Measurements from ENCODE around the gene SCAMP5. TPM values are rescaled to one million over a fixed set of nuclear protein-coding genes. Genes with fewer than 3 reads are reported as not detected.
A peak's percentile ranks its signal among the peaks of the same experiment; 100 is the strongest.

SCAMP5 gene
- total RNA-seq, 4 donors from 2014 or later, result 11.3 to 24.8 (median 15.8) TPM; not detected in 1

GRCh38 chr15:75042730-75043508, 47.6 kb downstream of the SCAMP5 start:
- in situ Hi-C loops (cut with MboI; ENCODE audit: low pct_ligation_motif_present in 1 of 4, low pct_unique_long_range_greater_than_20kb in 1 of 4, low sequenced_read_pairs in 3 of 4) (no loop called here), intact Hi-C loops (cut with DNase I; ENCODE audit: low total_unique reads) (no loop called here)
- H3K36me3 ChIP-seq, result no peaks in the 10 kb centered on the region
- peak; percentile 70 for TF ChIP-seq EP300 (IDR thresholded peaks at IDR 0.05; ENCODE audit: low read depth)
- peak; percentile 58 for TF ChIP-seq POLR2A (IDR thresholded peaks at IDR 0.05)
- TF ChIP-seq, protein P1, sequence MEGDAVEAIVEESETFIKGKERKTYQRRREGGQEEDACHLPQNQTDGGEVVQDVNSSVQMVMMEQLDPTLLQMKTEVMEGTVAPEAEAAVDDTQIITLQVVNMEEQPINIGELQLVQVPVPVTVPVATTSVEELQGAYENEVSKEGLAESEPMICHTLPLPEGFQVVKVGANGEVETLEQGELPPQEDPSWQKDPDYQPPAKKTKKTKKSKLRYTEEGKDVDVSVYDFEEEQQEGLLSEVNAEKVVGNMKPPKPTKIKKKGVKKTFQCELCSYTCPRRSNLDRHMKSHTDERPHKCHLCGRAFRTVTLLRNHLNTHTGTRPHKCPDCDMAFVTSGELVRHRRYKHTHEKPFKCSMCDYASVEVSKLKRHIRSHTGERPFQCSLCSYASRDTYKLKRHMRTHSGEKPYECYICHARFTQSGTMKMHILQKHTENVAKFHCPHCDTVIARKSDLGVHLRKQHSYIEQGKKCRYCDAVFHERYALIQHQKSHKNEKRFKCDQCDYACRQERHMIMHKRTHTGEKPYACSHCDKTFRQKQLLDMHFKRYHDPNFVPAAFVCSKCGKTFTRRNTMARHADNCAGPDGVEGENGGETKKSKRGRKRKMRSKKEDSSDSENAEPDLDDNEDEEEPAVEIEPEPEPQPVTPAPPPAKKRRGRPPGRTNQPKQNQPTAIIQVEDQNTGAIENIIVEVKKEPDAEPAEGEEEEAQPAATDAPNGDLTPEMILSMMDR (IDR thresholded peaks at IDR 0.05), result peak; percentile 38 to 88 (median 59)
- TF ChIP-seq POLR2AphosphoS5 (IDR thresholded peaks at IDR 0.05), result peak; percentile 71 to 82 (median 73)
- peaks cover 39 to 61% (median 51%) of the 10 kb centered on the region in 4 donors for H3K4me1 ChIP-seq
- peak overlapping the region; percentile 81 to 87 (median 82) for H3K27ac ChIP-seq
- 34 to 50% methylated on average over 1 to 6 of the region's 12 CpGs for WGBS, 2 donors (ENCODE audit: low coverage in 1 of 2)
- no peaks in the 10 kb centered on the region for H3K27me3 ChIP-seq
- no peak overlapping the region for H3K4me3 ChIP-seq
- H3K9me3 ChIP-seq, result no peaks in the 10 kb centered on the region
- DNase-seq, result peak; percentile 91

DNA sequence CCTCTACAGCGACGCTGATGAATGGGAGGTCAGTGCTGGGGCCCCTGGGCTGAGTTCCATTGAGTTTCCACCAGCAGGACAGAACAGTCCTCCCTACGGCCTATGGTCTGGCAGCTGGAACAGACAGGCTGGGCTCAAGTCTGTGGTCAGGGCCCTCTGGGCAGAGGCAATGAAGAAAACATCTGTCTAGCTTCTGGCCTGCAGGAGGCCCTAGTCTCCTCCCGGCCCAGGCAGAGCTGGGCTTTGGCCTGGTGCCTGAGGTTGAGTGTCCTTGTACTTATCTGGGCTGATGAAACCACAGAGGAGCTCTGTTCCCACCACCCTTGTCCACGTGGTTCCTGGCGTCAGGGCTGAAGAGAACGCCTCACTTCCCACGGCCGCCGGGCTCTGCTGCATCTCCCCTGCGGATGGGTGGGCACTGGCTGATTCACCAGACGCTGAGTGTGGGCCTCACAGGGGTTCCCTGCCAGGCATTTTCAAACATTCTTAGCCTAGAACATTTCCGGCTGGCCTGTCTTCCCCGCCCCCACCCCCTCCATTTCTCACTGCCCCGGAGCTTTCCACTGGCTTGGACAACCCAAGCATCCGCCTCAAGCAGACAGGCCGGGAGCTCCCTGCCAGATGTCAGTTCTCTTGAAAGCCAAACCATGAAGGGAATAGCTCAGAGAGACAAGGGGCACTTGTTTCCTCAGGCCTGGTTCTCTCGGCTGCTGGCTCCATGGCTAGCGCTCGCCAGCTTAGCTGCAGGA, 48.3 kb downstream of the SCAMP5 start:
- Histone ChIP-seq H3K9me3 (no peaks in the 10 kb centered on the region), H3K4me3 (peak overlapping the region in 1 of 4 donors; percentile 1), H3K36me3 (no peaks in the 10 kb centered on the region), H3K4me1 (peaks cover 39 to 64% (median 53%) of the 10 kb centered on the region in 4 donors), H3K27me3 (no peaks in the 10 kb centered on the region), H3K27ac (peak overlapping the region; percentile 81 to 87 (median 82))
- 53% methylated on average over 20 of the region's 20 CpGs; no CpG with 5 or more reads in 1 of the 2 donors for WGBS, 2 donors (ENCODE audit: low coverage in 1 of 2)
- TF ChIP-seq POLR2A (IDR thresholded peaks at IDR 0.05) (no peak), POLR2AphosphoS5 (IDR thresholded peaks at IDR 0.05) (peak; percentile 49 to 76 (median 55)), EP300 (IDR thresholded peaks at IDR 0.05; ENCODE audit: low read depth) (peak; percentile 91)
- TF ChIP-seq, protein P1 (IDR thresholded peaks at IDR 0.05), result peak in 3 of 5 experiments; percentile 13 to 31 (median 23)
- in situ Hi-C loops (cut with MboI; ENCODE audit: low pct_ligation_motif_present in 1 of 4, low pct_unique_long_range_greater_than_20kb in 1 of 4, low sequenced_read_pairs in 3 of 4), result no loop called here
- DNase-seq, result peak; percentile 91
- intact Hi-C loops (cut with DNase I; ENCODE audit: low total_unique reads), result no loop called here

GRCh38 chr15:75044258-75044878, 49.0 kb downstream of the SCAMP5 start:
- Histone ChIP-seq H3K9me3 (no peaks in the 10 kb centered on the region), H3K4me3 (peak overlapping the region in 1 of 4 donors; percentile 1)

More at GRCh38 chr15:75044258-75044878, 49.0 kb downstream of the SCAMP5 start:
- 89% methylated on average over 14 of the region's 14 CpGs; no CpG with 5 or more reads in 1 of the 2 donors for WGBS, 2 donors (ENCODE audit: low coverage in 1 of 2)
- Histone ChIP-seq H3K36me3 (no peaks in the 10 kb centered on the region), H3K27ac (peak overlapping the region; percentile 81 to 87 (median 82)), H3K4me1 (peaks cover 44 to 67% (median 54%) of the 10 kb centered on the region in 4 donors), H3K27me3 (no peaks in the 10 kb centered on the region)
- TF ChIP-seq EP300 (IDR thresholded peaks at IDR 0.05; ENCODE audit: low read depth), result no peak
- no peak for TF ChIP-seq POLR2AphosphoS5 (IDR thresholded peaks at IDR 0.05)
- no peak for TF ChIP-seq POLR2A (IDR thresholded peaks at IDR 0.05)
- TF ChIP-seq, protein P1 (IDR thresholded peaks at IDR 0.05), result no peak
- in situ Hi-C loops (cut with MboI; ENCODE audit: low pct_ligation_motif_present in 1 of 4, low pct_unique_long_range_greater_than_20kb in 1 of 4, low sequenced_read_pairs in 3 of 4) (no loop called here), intact Hi-C loops (cut with DNase I; ENCODE audit: low total_unique reads) (no loop called here)
- no peak for DNase-seq
